ENCODE results near the gene STAB2.

The STAB2 gene, protein sequence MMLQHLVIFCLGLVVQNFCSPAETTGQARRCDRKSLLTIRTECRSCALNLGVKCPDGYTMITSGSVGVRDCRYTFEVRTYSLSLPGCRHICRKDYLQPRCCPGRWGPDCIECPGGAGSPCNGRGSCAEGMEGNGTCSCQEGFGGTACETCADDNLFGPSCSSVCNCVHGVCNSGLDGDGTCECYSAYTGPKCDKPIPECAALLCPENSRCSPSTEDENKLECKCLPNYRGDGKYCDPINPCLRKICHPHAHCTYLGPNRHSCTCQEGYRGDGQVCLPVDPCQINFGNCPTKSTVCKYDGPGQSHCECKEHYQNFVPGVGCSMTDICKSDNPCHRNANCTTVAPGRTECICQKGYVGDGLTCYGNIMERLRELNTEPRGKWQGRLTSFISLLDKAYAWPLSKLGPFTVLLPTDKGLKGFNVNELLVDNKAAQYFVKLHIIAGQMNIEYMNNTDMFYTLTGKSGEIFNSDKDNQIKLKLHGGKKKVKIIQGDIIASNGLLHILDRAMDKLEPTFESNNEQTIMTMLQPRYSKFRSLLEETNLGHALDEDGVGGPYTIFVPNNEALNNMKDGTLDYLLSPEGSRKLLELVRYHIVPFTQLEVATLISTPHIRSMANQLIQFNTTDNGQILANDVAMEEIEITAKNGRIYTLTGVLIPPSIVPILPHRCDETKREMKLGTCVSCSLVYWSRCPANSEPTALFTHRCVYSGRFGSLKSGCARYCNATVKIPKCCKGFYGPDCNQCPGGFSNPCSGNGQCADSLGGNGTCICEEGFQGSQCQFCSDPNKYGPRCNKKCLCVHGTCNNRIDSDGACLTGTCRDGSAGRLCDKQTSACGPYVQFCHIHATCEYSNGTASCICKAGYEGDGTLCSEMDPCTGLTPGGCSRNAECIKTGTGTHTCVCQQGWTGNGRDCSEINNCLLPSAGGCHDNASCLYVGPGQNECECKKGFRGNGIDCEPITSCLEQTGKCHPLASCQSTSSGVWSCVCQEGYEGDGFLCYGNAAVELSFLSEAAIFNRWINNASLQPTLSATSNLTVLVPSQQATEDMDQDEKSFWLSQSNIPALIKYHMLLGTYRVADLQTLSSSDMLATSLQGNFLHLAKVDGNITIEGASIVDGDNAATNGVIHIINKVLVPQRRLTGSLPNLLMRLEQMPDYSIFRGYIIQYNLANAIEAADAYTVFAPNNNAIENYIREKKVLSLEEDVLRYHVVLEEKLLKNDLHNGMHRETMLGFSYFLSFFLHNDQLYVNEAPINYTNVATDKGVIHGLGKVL (N-terminal part only)

DNA sequence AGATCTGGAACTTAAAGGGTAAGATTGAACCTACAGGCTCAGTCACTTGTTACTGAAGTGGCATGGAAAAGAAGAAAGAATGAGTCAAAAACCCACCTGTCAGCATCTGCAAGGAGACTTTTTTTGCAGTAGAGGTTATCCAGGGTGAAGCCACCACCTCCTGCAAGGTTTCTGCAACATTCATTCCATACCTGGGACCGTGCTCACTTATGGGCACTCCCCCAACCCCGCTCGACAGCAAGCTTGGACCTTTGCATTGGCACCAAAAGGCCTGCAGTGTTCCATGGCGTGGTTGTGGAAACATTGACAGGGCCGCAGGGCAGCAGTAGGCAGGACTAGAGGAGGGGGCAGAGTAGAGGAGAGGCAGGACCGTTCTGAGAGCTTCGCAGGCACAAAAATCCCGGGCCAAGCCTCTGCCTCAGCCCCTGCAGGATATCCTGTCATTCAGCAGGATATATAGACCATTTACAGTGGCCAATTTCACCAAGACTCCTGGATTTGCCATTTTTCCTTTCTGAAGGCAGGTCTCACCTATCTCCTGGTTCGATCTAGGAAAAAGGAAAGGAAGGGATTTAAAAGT is at the start of gene STAB2:
Gene STAB2 (plus strand): TSS at position 483 of the 580 bp plus-strand sequence. CDS start 204 bp downstream, outside the sequence.
- no peak for DNase-seq

DNA sequence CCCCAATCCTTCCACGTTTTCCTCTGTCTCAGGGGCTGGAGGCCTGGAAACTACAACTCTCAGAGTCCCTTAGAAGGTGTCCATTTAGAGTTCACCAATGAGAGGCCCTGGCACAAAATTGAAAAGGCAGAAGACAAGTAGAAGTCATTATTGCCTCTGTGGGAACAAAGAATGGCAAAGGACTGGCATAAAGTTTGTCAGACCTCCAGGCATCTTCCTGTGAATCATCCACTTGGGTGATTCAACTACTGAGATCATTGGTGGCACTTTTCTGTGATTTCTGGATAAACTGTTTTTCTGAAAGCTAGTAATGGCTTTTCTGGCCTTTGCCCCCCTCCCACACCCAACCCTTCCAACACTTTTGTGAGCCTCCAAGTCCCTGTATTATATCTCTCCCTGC is 48.7 kb upstream of the STAB2 start:
- DNase-seq = no peak

DNA sequence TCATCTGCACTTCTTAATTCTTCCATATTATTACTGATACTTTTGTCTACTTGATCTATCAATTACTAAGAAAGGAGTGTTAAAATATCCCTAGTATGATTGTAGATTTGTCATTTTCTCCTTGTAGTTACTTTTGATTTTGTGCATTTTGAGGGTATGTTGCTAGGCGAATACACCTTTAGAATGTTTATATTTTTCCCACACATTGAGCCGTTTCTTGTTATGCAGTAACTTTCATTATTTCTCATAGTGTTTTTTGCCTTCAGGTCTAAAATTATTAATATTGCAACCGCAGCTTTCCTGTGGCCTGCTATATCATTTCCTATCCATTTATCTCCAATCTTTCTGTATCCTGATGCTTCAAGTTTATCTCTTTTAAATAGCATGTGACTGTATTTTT is 46.8 kb upstream of the STAB2 start:
- no peak for DNase-seq

DNA sequence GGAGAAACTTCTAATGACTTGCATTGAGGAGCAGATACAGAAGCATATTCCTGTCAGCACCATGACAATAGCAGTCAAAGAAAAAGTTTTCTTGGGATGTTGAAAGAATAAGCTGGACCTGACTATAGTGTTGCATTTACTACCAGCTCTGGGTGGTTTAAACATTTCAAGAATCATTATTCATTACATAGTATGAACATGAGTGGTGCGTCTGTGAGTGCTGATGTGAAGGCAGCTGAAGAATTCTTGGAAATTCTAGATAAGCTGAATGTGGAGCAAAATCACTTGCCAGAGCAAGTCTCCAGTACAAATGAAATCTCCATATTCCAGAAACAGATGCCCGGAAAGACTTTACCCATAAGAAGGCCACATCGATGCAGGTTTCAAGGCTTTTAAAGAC is 45.0 kb upstream of the STAB2 start:
- no peak for DNase-seq

DNA sequence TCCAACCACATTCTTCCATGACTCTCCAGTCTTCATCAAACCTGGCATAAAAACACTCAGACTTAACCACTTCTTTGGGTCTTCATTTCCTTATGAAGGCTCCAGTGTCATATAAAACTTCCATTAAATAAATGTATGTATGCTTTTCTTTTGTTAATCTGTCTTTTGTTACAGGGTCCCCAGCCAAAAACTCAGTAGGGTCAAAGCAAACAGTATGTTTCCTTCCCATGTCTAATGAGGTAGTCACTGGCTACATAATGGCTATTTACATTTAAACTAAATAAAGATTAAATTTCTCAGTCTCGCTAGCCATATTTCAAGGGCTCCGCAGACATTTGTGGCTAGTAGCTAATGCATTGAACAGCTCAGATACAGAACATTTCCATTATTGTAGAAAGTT is 40.1 kb upstream of the STAB2 start:
- no peak for DNase-seq

DNA sequence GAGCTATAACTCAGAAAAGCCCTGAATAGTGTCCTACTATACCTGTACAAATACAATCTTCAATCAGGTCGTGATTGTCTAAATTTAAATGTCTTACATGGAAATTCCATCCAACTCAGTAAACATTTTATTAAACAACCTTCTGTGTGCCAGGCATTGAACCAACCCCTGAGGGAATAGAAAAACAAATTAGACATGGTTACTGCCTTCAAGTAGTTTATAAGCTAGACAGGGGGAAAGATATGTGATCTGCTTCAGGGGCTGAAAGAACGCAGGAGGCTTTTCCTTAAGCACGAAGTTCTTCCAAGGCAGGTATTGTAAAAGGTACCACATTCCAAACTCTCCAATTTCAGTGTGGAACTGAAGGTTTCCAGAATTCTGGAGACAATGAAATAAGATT is 39.7 kb upstream of the STAB2 start:
- no peak for DNase-seq

DNA sequence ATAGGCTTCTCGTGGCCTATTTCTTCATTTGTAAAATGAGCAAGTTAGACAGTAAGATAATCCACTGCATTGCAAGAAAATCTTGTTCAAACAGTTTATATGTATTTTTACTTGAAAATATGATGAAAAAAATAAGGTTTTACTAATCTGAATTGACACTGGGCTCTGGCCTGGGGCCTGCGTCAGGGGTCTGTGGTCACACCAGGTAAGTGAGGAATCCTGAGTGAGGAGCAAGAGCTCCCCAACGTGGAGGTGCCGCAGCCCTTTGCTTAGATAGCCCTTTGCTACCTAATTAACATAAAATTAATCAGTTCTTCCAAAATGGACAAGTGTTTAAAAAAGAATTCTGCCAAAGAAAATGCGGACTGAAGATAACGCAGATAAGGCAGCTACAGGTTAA is 39.1 kb upstream of the STAB2 start:
- DNase-seq = no peak

DNA sequence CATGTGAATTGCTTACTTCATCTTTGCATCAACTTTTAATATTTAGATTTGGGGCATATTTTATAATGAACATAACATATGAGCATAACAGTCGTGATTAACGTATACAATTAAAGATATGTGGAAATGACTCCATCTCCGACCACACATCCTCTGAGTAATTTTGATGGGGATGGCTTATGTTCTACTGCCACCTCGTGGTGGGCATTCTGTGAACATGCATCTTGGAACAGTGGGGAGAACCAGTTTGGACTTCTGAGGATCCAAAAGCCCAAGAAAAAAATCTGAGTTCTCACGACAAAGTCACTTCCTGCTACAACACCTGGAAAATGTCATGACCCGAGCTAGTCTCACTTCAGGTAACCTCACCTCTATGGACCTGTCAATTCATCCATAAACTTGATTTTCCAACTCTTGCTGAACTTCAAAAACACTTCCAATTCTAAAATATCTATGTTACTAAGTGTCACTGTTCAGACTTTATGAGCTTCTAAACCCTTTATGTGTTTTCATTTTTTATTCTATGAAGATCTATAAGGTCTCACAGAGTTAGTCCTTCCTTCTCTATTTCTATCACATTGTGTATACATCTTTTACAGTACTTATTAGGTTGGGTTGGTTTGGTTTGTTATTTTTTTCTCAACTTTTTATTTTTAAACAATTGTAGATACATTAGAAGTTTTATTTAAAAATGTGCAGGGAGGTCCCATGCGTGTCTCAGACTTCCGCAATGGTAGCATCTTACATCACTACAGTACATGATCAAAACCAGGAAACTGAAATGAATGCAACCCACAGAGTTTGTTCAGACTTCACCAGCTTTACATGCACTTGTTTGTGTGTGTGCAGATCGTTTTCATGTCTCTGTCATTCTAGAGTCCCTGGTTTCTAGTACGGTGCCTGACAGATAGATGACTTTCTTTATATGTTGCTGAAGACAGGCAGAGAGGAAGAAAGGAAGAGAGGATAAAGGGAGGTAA is 38.2 kb upstream of the STAB2 start:
- peak; percentile 60 for DNase-seq

DNA sequence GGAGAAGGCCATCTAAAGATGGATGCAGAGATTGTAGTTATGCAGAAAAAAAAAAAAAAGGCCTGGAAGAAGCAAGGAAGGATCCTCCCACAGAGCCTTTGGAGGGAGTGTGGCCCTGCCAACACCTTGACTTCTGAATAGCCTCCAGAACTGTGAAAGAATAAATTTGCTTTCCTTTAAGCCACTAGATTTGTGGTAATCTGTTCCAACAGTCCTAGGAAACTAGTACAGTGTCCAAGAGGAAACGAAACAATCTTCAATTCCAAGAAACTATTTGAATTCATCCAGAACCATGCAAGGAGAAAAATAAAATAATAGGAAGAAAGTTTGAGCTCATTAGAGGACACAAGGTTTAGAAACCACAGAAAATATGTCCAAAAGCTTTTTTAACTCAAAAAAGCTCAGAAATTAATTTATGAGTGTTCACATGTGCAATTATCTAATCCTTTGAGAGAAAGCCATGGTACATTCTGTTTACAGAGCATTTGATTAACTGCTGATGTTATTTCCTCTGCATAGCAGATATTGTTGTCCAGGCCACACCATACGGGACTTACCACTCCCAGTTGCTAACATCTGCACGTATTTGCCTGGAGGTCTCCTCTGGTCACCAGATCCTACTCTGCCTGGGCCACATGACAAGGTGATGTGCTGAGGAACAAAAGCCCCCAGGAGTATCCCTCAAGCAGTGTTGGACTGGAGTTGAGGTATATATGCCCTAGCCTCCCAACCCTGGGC is 30.0 kb upstream of the STAB2 start:
- DNase-seq = no peak

DNA sequence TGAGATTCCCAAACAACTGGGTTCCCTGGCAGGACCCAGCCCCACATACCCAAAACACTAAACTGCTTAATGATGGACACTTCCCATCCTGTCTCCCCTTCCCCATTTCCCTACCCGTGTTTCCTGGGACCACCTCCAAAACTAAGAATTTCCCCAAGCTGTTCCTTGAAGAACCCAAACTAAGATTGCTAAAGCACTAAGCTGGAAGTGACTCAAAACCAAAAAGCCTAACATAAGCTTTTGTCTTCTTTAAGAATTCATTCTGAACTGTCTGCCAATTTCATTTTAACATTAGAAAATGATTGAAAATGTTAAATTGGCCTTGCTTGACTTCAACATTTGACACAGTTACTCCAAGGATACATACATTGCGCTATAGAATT is 29.5 kb upstream of the STAB2 start:
- DNase-seq = no peak

DNA sequence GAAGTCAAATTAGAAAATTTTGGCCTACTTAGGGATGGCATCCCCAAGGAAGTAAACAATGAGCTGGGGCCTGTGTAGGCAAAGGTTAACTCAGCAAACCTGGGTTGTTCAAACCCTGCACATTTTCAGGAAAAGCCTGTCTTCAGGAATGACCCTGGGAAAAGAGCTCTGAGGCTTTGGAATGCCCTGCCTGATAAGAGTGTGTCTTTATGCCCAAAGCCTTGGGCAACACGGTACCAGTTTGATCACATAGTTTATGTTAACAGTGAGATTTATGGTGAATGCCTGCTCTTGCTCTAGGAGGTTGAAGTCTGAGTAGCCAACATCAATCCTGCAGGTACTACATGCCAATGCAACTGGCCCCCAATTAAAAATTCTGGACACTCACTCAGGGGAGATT is 28.2 kb upstream of the STAB2 start:
- DNase-seq = no peak

DNA sequence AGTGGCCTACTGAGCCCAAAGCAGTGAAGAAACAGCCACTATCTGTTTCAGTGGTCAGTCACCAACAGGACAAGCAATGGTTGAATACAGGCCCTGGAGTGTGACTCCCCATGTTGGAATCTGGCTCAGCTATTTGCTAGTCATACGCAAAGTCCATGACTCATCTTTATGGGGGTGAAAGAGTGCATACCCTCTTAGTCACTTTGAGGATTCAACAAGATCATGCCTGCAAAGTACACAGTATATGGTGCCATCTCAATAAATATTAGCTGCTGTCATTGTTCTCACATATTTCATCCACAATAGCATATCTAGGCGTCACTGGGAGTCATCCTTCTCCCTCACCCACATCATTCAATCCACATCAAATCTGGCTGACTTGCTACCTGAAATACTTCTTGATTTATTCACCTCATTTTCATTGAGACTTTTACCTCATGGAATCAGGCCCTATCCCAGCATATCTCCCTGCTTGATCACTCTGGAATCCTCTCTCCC is 26.4 kb upstream of the STAB2 start:
- DNase-seq = no peak

DNA sequence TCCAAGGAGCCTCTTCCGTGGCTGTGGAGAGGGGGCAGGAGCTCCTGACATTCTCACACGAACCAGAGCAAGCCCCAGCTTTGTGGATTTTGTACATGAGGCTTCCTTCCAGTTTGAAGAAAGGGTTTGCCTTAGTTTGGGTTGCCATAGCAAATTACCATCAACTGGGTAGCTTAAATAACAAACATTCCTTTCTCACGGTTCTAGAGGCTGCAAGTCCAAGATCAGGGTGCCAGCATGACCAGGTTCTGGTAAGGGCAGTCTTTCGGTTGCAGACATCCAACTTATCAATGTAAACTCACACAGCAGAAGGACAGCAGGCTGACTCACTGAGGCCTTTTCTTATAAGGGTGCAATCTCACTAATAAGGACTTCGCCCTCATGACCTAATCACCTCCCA is 25.9 kb upstream of the STAB2 start:
- no peak for DNase-seq

DNA sequence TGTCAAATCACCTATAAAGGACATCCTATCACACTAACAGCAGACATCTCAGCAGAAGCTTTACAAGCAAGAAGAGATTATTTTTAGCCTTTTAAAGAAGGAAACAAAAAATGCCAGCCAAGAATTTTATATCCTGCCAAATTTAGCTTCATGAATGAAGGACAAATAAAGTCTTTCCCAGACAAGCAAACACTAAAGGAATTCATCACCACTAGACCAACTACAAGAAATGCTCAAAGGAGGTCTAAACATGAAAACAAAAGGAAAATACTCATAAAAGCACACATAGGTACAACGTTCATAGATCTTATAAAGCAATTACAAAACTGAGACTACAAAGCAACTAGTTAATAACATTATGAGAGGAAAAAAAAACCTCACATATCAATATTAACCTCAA is 20.7 kb upstream of the STAB2 start:
- no peak for DNase-seq

DNA sequence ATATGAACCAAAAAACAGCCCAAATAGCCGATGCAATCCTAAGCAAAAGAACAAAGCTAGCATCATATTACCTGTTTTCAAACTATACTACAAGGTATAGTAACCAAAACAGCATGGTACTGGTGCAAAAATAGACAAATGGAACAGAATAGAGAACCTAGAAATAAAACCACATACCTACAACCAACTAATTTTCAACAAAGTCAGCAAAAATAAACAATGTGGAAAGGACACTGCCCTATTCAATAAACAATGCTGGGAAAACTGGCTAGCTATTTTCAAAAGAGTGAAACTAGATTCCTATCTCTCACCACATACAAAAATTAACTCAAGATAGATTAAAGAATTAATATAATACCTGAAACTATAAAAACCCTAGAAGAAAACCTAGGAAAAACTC is 17.8 kb upstream of the STAB2 start:
- no peak for DNase-seq

DNA sequence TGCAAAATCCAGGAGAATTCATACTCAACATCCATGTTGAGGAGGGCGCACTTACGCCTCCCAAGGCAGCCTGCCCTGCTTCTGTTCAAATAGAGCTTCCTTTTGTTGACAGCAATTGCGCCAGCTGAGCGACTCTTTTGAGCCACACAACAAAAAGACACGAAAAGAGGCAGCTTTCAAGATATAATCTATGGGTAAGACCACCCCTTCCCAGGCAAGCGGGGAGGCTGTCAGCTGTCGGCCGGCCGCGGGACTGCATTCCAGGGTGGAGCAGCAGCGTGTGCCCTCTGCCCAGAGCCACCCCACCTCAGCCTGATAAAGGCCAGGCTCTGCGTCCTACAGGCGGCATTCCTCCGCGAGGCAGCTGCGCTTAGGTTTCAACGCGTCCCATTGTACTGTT is 15.8 kb upstream of the STAB2 start:
- DNase-seq = no peak

DNA sequence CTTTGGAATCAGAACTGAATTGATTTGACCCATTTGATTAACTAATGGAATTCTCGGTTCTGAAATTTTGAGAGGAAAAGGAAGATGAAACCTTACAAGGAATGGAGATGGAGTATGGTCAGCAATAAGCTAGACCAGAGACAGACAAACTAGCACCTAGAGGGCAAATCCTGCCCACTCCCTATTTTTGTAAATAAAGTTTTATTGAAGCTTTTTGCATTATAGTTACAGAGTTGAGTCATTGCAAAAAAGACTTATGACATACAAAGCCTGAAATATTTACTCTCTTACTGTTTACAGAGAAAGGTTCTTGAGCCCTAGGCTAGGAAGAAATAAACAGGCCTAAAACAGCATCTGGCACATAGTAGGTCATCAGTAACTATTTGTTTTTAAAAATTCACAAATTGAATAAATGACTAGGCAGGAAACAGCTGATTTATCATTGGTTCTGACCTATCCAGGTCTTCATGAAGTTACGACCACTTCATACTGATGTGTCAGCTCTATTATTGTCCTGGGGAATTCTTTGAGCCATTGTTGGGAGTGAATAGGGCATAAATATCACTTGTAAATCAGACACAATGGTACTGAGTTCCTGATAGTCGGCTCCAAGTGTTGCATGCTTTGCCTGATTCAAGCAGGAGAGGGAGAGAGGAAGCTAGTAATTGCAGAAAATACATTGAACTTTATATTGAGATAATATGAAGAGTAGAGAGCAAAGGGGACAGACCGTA is 14.6 kb upstream of the STAB2 start:
- DNase-seq = no peak

DNA sequence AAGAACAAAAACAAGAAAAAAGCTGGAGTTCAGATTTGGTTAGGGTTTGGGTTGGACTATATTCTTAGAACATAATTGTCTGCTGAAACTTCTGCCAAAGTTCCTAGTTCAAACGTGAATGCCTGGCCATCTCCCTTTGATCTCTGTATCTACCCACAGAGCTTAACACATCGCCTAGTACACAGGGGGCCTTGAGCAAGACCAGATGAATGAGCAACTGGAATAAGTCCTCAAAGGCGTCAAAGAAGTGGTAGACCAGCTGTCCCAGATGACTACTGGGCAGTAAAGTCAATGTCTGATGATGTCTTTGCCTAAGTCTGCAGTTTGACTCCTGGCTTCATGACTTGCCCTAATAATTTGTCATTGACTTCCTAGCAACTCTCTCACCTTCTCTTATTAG is 13.9 kb upstream of the STAB2 start:
- no peak for DNase-seq

DNA sequence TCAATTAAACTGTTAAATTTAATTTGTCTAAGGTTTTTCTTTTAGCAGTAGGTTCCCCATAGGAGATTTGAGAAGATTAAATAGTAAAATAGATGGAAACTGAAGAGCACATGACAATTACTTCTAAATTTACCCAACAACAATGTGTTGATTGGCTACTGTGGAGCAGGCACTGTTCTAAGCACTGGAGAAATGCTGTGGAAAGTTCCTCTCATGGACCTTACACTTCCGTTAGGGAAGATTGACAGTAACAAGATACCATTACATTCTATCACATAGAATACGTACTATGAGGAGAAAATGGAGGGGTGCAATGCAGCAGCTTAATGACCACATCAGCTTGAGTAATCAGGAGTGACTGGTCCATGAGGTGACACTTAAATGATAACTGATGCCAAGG is 8.1 kb upstream of the STAB2 start:
- no peak for DNase-seq

DNA sequence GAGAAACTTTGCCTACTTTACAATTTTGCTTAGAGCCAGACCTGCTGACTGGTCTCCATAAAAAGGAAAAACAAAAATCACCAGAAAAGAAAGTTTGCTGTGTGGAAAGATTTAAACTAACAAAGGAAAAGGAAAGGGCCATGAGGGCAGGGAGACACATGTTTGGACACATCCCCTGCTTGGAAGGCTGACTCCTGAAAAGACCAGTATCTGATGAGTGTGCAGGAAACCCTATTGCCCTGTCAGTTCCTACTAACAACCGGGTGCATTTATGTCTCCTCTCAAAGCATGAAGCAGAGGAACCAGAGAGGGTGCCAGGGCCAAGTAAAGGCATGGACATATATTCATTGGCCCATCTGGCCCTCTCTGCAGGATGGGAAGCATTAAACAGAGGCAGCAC is 7.0 kb upstream of the STAB2 start:
- no peak for DNase-seq

Data from activated CD4-positive, alpha-beta T cell treated with anti-CD3 and anti-CD28 coated beads, Interleukin-2, amount 50 U/mL, for 1 hour (primary cell).